K562 (cell line): ENCODE measurements around the gene SEMA6D. TPM values are rescaled to one million over a fixed set of nuclear protein-coding genes. Genes with fewer than 3 reads are reported as not detected.

Experiments
- ATAC-seq: fragments of 200-7000 bp; cut with Tn5 transposase; 3 replicates; pipeline ENCODE4 v1.9.1; 2020; ENCODE audit warnings: moderate library complexity
- BruUV-seq: library from RNA; stranded (reverse); fragments of 400-500 nt; replicated peaks from 2 replicates; lab custom pipeline; 2021; lab: Mats Ljungman, UMichigan
- CTCF ChIA-PET: fragments of 300-600 bp; formaldehyde crosslinking; extraction: SDS; loops from one replicate; lab custom pipeline; 2021; ENCODE audit warnings: low intra/inter-chr PET ratio; lab: Yijun Ruan, JAX
- POLR2A ChIA-PET: fragments of 300-600, 350-650 bp; sonication (Branson Sonifier 250); formaldehyde crosslinking; extraction: SDS; loops from one replicate; lab custom pipeline; 2021; ENCODE audit warnings: antibody characterized with exemption, inconsistent platforms; lab: Yijun Ruan, JAX
- DNase-seq, 4 experiments: peaks; one replicate each; pipeline versions ENCODE4 v3.0.0 to v3.0.0-alpha.2; 2011 to 2018; ENCODE audit warnings: low spot score in 3 of 4, mixed read lengths in 3 of 4; ENCODE audit errors: extremely low read depth in 1 of 4
- FAIRE-seq: peaks from 2 replicates; lab custom pipeline; 2011; peaks lifted over from hg19 to GRCh38; lab: Jason Lieb, UNC
- H2AFZ ChIP-seq: 2 replicates; pipeline ENCODE4 v1.6.0; 2011; ENCODE audit warnings: low read depth, low read length, control low read depth, inconsistent platforms
- H3K27ac ChIP-seq: fragments of 200-600 bp; 3 replicates; pipeline ENCODE4 v1.8.0; 2011; ENCODE audit warnings: low read depth, mild to moderate bottlenecking, control low read depth, inconsistent platforms, low read length, moderate library complexity, mixed read lengths; ENCODE audit errors: extremely low read depth
- H3K27me3 ChIP-seq, 2 experiments: fragments of 300-600 bp in 1 of 2; 2 replicates in 1 of 2; 3 replicates in 1 of 2; pipeline versions ENCODE4 v1.6.0 to v1.8.0; 2011; ENCODE audit warnings: inconsistent platforms in 2 of 2, low read length in 2 of 2, mild to moderate bottlenecking in 1 of 2, mixed read lengths in 1 of 2, moderate library complexity in 1 of 2; ENCODE audit not compliant: control insufficient read depth in 2 of 2, insufficient read depth in 2 of 2
- H3K36me3 ChIP-seq: fragments of 300-600 bp; 3 replicates; pipeline ENCODE4 v1.8.0; 2011; ENCODE audit warnings: mild to moderate bottlenecking, low read length, inconsistent platforms; ENCODE audit not compliant: control insufficient read depth, insufficient read depth
- H3K4me1 ChIP-seq, 2 experiments: fragments of 200-600 bp in 1 of 2; replicated peaks in 1 of 2; 2 replicates in 1 of 2; 3 replicates in 1 of 2; pipeline versions ENCODE4 v1.5.1 to v1.8.0; 2011; ENCODE audit warnings: inconsistent platforms in 2 of 2, low read length in 2 of 2, mild to moderate bottlenecking in 1 of 2, mixed read lengths in 1 of 2, moderate library complexity in 1 of 2; ENCODE audit not compliant: control insufficient read depth in 2 of 2, insufficient read depth in 2 of 2
- H3K4me2 ChIP-seq: 2 replicates; pipeline ENCODE4 v1.6.1; 2011; ENCODE audit warnings: low read length, control low read depth, inconsistent platforms, mixed read lengths; ENCODE audit not compliant: insufficient read depth
- H3K4me3 ChIP-seq: fragments of 200-600 bp; sonication (generic), shearing (Covaris generic); 2 replicates; pipeline ENCODE4 v1.5.1; 2016; ENCODE audit warnings: control low read depth, inconsistent platforms
- H3K79me2 ChIP-seq: fragments of 200-600 bp; 3 replicates; pipeline ENCODE4 v1.8.0; 2011; ENCODE audit warnings: low read length, inconsistent platforms; ENCODE audit not compliant: control insufficient read depth, insufficient read depth
- H3K9ac ChIP-seq, 2 experiments: 2 replicates each; pipeline versions ENCODE4 v1.6.0 to v1.6.1; 2011; ENCODE audit warnings: low read depth in 2 of 2, low read length in 2 of 2, control low read depth in 1 of 2, inconsistent platforms in 1 of 2, mild to moderate bottlenecking in 1 of 2, mixed read lengths in 1 of 2; ENCODE audit not compliant: insufficient read depth in 1 of 2
- H3K9me1 ChIP-seq: one replicate; pipeline ENCODE4 v1.6.0; 2011; ENCODE audit warnings: inconsistent platforms, mild to moderate bottlenecking, low read length, moderate library complexity; ENCODE audit not compliant: control insufficient read depth, insufficient read depth
- H3K9me3 ChIP-seq: replicated peaks from 2 replicates; pipeline ENCODE4 v1.5.1; 2011; ENCODE audit warnings: low read depth, low read length, inconsistent platforms; ENCODE audit not compliant: control insufficient read depth, insufficient read depth
- H4K20me1 ChIP-seq: replicated peaks from 2 replicates; pipeline ENCODE4 v1.6.1; 2011; ENCODE audit warnings: low read length, inconsistent platforms, mixed read lengths; ENCODE audit not compliant: control insufficient read depth, insufficient read depth
- ATF4 ChIP-seq: fragments of 450-650 bp; formaldehyde crosslinking; IDR thresholded peaks from 2 replicates; pipeline ENCODE4 v1.4.0; 2022; ENCODE audit warnings: mild to moderate bottlenecking, moderate library complexity
- CHD2 ChIP-seq: IDR thresholded peaks from 2 replicates; pipeline ENCODE4 v1.6.1; 2011; ENCODE audit warnings: low read depth, low read length
- CLOCK ChIP-seq: fragments of 250-450 bp; sonication (Bioruptor Pico); IDR thresholded peaks from 2 replicates; pipeline ENCODE4 v1.4.0; 2020; ENCODE audit warnings: mild to moderate bottlenecking, moderate library complexity, borderline replicate concordance
- FOXM1 ChIP-seq, 2 experiments: fragments of 450-650 bp in 1 of 2; sonication (generic) in 1 of 2; formaldehyde crosslinking in 1 of 2; IDR thresholded peaks; 2 replicates each; pipeline versions ENCODE4 v1.6.1 to v1.9.0; 2017 to 2022; ENCODE audit warnings: low read depth in 2 of 2, mild to moderate bottlenecking in 2 of 2, missing genetic modification reagents in 1 of 2, moderate library complexity in 1 of 2
- HMG20B ChIP-seq: fragments of 250-450 bp; sonication (Bioruptor Pico); IDR thresholded peaks from 2 replicates; pipeline ENCODE4 v1.5.0; 2021; ENCODE audit warnings: mild to moderate bottlenecking
- HNRNPLL ChIP-seq: fragments of 200-400 bp; formaldehyde crosslinking; IDR thresholded peaks from 2 replicates; pipeline ENCODE4 v1.6.1; 2017; ENCODE audit warnings: low read length, low read depth, mild to moderate bottlenecking; ENCODE audit not compliant: poor library complexity, severe bottlenecking
- ID3 ChIP-seq, 2 experiments: fragments of 250-450 bp in 1 of 2; fragments of 450-650 bp in 1 of 2; sonication (Bioruptor Pico) in 1 of 2; IDR thresholded peaks; 2 replicates each; pipeline versions ENCODE4 v1.6.1 to v1.8.0; 2016 to 2021; ENCODE audit warnings: mild to moderate bottlenecking in 2 of 2, moderate library complexity in 2 of 2, missing compliant biosample characterization in 1 of 2, missing genetic modification characterization in 1 of 2
- KLF13 ChIP-seq: fragments of 450-650 bp; IDR thresholded peaks from 2 replicates; pipeline ENCODE4 v1.6.1; 2016; ENCODE audit warnings: missing genetic modification characterization, low read depth, mild to moderate bottlenecking, missing compliant biosample characterization, moderate library complexity, borderline replicate concordance
- NFYB ChIP-seq: IDR thresholded peaks from 2 replicates; pipeline ENCODE4 v1.6.1; 2011; ENCODE audit warnings: mild to moderate bottlenecking, moderate library complexity; ENCODE audit not compliant: insufficient read length; ENCODE audit errors: extremely low read depth
- POLR2B ChIP-seq: fragments of 450-650 bp; IDR thresholded peaks from 2 replicates; pipeline ENCODE4 v1.6.1; 2018; ENCODE audit warnings: low read depth; ENCODE audit not compliant: partially characterized antibody
- PYGO2 ChIP-seq: fragments of 450-650 bp; IDR thresholded peaks from 2 replicates; pipeline ENCODE4 v1.6.1; 2016; ENCODE audit warnings: mild to moderate bottlenecking, missing genetic modification characterization, moderate library complexity, missing compliant biosample characterization
- SMARCC2 ChIP-seq: fragments of 450-650 bp; IDR thresholded peaks from 2 replicates; pipeline ENCODE4 v1.6.1; 2017; ENCODE audit warnings: antibody characterized with exemption, moderate library complexity, mild to moderate bottlenecking, low read depth
- SREBF1 ChIP-seq: fragments of 150-350 bp; IDR thresholded peaks from 2 replicates; pipeline ENCODE4 v1.6.1; 2014; ENCODE audit warnings: antibody characterized with exemption, low read depth, low read length, borderline replicate concordance
- USF2 ChIP-seq: sonication (generic); formaldehyde crosslinking; IDR thresholded peaks from 2 replicates; pipeline ENCODE4 v1.5.0; 2020; ENCODE audit warnings: missing genetic modification reagents
- ZFPM2 ChIP-seq: fragments of 250-450 bp; sonication (Bioruptor Pico); IDR thresholded peaks from 2 replicates; pipeline ENCODE4 v1.5.1; 2022; ENCODE audit warnings: mild to moderate bottlenecking
- ZNF717 ChIP-seq: fragments of 250-450 bp; sonication (Bioruptor Pico); IDR thresholded peaks from 2 replicates; pipeline ENCODE4 v1.5.0; 2021
- WGBS: fragments of 100-300 bp; shearing (Covaris generic); methylation state at CpG from one replicate; pipeline ENCODE4 v1.1.6; 2016; ENCODE audit warnings: low coverage, mixed read lengths; ENCODE audit not compliant: insufficient coverage; ENCODE audit errors: missing lambda C conversion rate; 5-methylcytosine and 5-hydroxymethylcytosine counted together
- in situ Hi-C: fragments of 300-500 bp; cut with MboI; formaldehyde crosslinking; loops from 4 replicates; pipeline ENCODE4 v1.15.0; 2018; ENCODE audit warnings: inconsistent platforms, mixed read lengths
- intact Hi-C: fragments of 100-400 bp; cut with micrococcal nuclease; formaldehyde crosslinking; loops from 2 replicates; pipeline ENCODE4 v1.14.2; 2022
- polyA plus RNA-seq, 8 experiments: library from polyadenylated mRNA; depleted of rRNA in 4 of 8; stranded (reverse) in 5 of 8; unstranded in 3 of 8; fragments of >200 nt; fragmentation: Nextera tagmentation in 2 of 8; fragmentation: Illumina TruSeq in 1 of 8; extraction: Ambion mirVana in 2 of 8; extraction: Trizol in 1 of 8; gene quantifications; 2 replicates each; pipeline versions ENCODE4 v1.2.1 to v1.2.3, GENCODE V29; 2011 to 2014; ENCODE audit warnings: inconsistent platforms in 1 of 8, missing spikeins in 1 of 8
- total RNA-seq, 7 experiments: library from RNA; depleted of rRNA in 6 of 7; stranded (reverse); fragments of >200 nt in 6 of 7; fragmentation: Illumina TruSeq in 2 of 7; extraction: Trizol in 2 of 7; gene quantifications; 2 replicates each; pipeline versions ENCODE4 v1.2.1 to v1.2.3, GENCODE V29; 2011 to 2021; ENCODE audit warnings: low replicate concordance in 1 of 7
- TF ChIP-seq, protein P1 (sequence below): fragments of 450-650 bp; IDR thresholded peaks from 2 replicates; pipeline ENCODE4 v1.6.1; 2016; ENCODE audit warnings: low read depth, mild to moderate bottlenecking, moderate library complexity

Gene SEMA6D
- total and polyA plus RNA-seq, 9 of the 15 experiments (the other 6 are each of a cell fraction or from before 2014, with no cell fraction given): not detected

DNA sequence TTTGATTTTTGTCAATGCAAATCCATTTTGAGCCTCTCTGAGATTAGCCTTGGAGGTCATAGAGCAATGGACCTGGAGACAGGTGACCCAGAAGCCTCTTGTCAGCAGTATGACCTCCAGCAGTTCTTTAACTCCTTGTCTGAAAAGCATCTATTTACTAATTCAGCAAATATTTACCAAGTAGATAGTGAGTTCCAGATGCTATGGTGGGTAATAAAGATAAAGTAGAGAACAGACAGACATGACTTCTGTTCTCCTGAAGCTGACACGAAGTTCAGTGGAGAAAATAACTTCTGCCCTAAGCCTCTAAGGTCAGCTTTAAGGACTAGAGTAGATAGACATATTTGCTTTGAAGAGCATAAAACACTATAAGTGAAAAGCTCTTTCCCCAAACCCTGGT, 26.6 kb downstream of the SEMA6D start:
- Histone ChIP-seq H3K9ac (no peak overlapping the region), H3K9me1 (no peaks in the 10 kb centered on the region), H3K4me2 (no peak overlapping the region), H3K27ac (no peak overlapping the region), H3K79me2 (no peaks in the 10 kb centered on the region), H4K20me1 (no peaks in the 10 kb centered on the region), H2AFZ (no peak overlapping the region), H3K9me3 (no peaks in the 10 kb centered on the region), H3K4me3 (no peak overlapping the region), H3K27me3 (no peaks in the 10 kb centered on the region), H3K4me1 (no peaks in the 10 kb centered on the region), H3K36me3 (no peaks in the 10 kb centered on the region)
- intact Hi-C loops: no loop called here
- CTCF ChIA-PET: no interaction called here
- no peak for DNase-seq
- no peak for ATAC-seq
- POLR2A ChIA-PET: no interaction called here
- no TSS peak for BruUV-seq
- FAIRE-seq: no peak
- no peak for TF ChIP-seq CLOCK (CRISPR knock-in tag)
- TF ChIP-seq NFYB: no peak
- no peak for TF ChIP-seq ZFPM2 (CRISPR knock-in tag)
- TF ChIP-seq SREBF1: no peak
- TF ChIP-seq KLF13 (tag): no peak
- no peak for TF ChIP-seq HNRNPLL
- no peak for TF ChIP-seq CHD2
- no peak for TF ChIP-seq SMARCC2
- no peak for TF ChIP-seq POLR2B
- TF ChIP-seq HMG20B (CRISPR knock-in tag): no peak
- TF ChIP-seq, protein P1, sequence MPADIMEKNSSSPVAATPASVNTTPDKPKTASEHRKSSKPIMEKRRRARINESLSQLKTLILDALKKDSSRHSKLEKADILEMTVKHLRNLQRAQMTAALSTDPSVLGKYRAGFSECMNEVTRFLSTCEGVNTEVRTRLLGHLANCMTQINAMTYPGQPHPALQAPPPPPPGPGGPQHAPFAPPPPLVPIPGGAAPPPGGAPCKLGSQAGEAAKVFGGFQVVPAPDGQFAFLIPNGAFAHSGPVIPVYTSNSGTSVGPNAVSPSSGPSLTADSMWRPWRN: no peak
- no peak for TF ChIP-seq FOXM1 (IDR thresholded peaks at IDR 0.05; ENCODE audit: low read depth)
- TF ChIP-seq FOXM1 (CRISPR knock-in tag; IDR thresholded peaks at IDR 0.05; ENCODE audit: low read depth): no peak
- TF ChIP-seq USF2 (CRISPR knock-in tag): no peak
- TF ChIP-seq PYGO2: no peak
- no peak for TF ChIP-seq ZNF717
- no peak for TF ChIP-seq ATF4 (CRISPR knock-in tag)
- TF ChIP-seq ID3 (CRISPR knock-in tag; IDR thresholded peaks at IDR 0.05): no peak
- no peak for TF ChIP-seq ID3 (tag; IDR thresholded peaks at IDR 0.05)
- in situ Hi-C loops: no loop called here
- 0% methylated on average over 1 of the region's 1 CpG for WGBS
